MG63 (cell line): ENCODE data around the gene ITGAL. TPM values are rescaled to one million over a fixed set of nuclear protein-coding genes. Genes with fewer than 3 reads are reported as not detected.

Experiments
- DNase-seq: peaks from one replicate; pipeline ENCODE4 v3.0.0-alpha.2; 2020
- H3K27me3 ChIP-seq: fragments of 250-450 bp; sonication (Bioruptor Pico); 2 replicates; pipeline ENCODE4 v1.5.1; 2020; ENCODE audit warnings: mild to moderate bottlenecking, moderate library complexity
- H3K36me3 ChIP-seq: fragments of 250-450 bp; sonication (Bioruptor Pico); 2 replicates; pipeline ENCODE4 v1.5.1; 2020; ENCODE audit warnings: mild to moderate bottlenecking, moderate library complexity
- H3K4me3 ChIP-seq: fragments of 250-450 bp; sonication (Bioruptor Pico); 2 replicates; pipeline ENCODE4 v1.5.1; 2020; ENCODE audit warnings: mild to moderate bottlenecking, moderate library complexity
- H3K9me3 ChIP-seq: fragments of 250-450 bp; sonication (Bioruptor Pico); 2 replicates; pipeline ENCODE4 v1.5.1; 2020; ENCODE audit warnings: mild to moderate bottlenecking, moderate library complexity
- total RNA-seq: library from RNA; depleted of rRNA; stranded (reverse); fragments of >200 nt; shearing (Covaris generic); gene quantifications from 2 replicates; pipeline ENCODE4 v1.2.3, GENCODE V29; 2014; ENCODE audit warnings: low replicate concordance; rRNA removed

The ITGAL gene
- not detected in 2 replicates for total RNA-seq

GRCh38 chr16:30472328-30472942, at the start of gene ITGAL:
Gene ITGAL (plus strand): TSS chr16:30472742. CDS start chr16:30472838, 96 bp downstream.
- Histone ChIP-seq H3K27me3 (no peaks in the 10 kb centered on the region), H3K9me3 (no peaks in the 10 kb centered on the region), H3K36me3 (no peaks in the 10 kb centered on the region), H3K4me3 (no peak within 1 kb of the TSS)
- DNase-seq, result no peak

GRCh38 chr16:30428055-30428454, 44.5 kb upstream of the ITGAL start:
- H3K27me3 ChIP-seq, result no peaks in the 10 kb centered on the region
- no peak overlapping the region for H3K4me3 ChIP-seq
- H3K9me3 ChIP-seq, result no peaks in the 10 kb centered on the region
- no peak for DNase-seq
- H3K36me3 ChIP-seq, result peaks cover 56% of the 10 kb centered on the region

DNA sequence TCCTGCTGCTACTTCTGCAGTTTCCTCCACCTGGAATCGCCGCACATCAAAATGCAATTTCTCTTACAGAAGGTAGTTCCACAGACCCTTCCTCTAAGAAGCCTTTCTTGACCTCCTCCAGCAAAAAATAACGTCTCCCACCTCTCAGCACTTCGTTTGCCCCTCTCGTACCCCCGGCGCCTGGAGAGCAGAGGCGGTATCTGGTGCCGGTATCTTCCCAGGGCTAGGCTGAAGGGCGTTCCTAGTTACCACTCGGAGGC, 43.2 kb upstream of the ITGAL start:
- H3K36me3 ChIP-seq, result peaks cover 44% of the 10 kb centered on the region
- DNase-seq, result no peak
- no peaks in the 10 kb centered on the region for H3K9me3 ChIP-seq
- H3K27me3 ChIP-seq, result no peaks in the 10 kb centered on the region
- H3K4me3 ChIP-seq, result peak overlapping the region; percentile 87

DNA sequence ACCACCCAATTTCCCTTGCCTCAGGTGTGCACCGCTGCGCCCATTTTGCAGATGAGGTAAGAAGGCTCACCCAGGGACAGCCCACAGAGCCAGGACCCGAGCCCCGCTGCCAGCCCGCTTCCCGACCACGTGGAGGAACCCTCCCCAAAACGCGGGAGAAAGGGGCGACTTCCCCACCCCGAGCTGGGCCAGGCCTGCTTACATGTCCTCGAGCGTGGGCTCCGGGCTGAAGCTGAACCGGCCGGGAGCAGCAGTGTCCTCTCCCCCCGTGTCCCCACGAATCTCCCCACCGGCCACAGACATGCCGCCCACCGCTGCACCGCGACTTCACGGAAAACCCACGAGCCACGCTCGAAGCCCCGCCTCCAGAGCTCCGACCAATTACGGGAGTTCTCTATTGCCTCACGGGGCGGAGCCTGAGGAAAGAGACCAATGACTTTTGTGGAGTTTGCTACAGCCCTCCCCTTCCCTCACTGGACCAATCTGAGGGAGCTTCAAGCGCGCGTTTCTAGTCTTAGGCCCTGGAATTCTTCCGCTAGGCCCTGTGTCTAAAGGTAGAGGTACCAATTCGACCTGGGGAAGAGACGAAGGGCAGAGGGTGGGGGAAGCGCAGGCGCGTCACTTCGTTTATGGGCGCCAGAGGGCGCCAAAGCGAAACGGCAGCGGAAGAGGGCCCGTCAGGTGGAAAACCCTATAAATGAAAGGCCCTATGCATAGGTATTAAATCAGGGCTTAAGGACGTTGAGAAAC, 42.7 kb upstream of the ITGAL start, which contains the start of gene DCTPP1:
DCTPP1 (minus strand) TSS at position 353 of the 750 bp plus-strand sequence; CDS start at position 303, 50 bp downstream.
- Histone ChIP-seq H3K9me3 (no peaks in the 10 kb centered on the region), H3K36me3 (peaks cover 39% of the 10 kb centered on the region), H3K27me3 (no peaks in the 10 kb centered on the region), H3K4me3 (peak within 1 kb of the TSS; percentile 87)
- DNase-seq, result peak; percentile 99

- Histone ChIP-seq H3K36me3 (peaks cover 32% of the 10 kb centered on the region), H3K4me3 (peak overlapping the region; percentile 87), H3K9me3 (no peaks in the 10 kb centered on the region), H3K27me3 (no peaks in the 10 kb centered on the region)
- DNase-seq, result peak; percentile 34
These were observed 42.0 kb upstream of the ITGAL start for GRCh38 chr16:30430428-30430970.

DNA sequence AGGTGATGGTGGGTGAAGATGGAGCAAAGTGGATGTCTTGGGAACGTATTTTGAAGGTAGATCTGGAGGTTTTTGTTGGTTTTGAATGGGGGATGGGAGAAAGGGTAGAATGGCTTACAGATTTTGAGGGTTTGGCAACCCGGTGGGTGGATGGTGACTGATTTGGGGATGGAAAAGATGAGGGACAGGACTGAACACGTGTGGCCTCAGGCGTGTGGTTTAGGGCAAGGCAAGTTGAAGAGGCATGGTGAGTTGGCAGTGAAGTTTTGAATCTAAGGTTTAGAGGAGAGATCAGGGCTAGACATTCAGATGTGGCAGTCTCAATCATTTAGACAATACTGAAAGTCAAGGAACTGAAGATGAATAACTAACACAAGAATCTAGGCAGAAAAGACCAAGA, 37.7 kb upstream of the ITGAL start:
- no peak for DNase-seq
- no peaks in the 10 kb centered on the region for H3K36me3 ChIP-seq
- no peak overlapping the region for H3K4me3 ChIP-seq
- H3K27me3 ChIP-seq, result no peaks in the 10 kb centered on the region
- no peaks in the 10 kb centered on the region for H3K9me3 ChIP-seq

- Histone ChIP-seq H3K27me3 (no peaks in the 10 kb centered on the region), H3K9me3 (no peaks in the 10 kb centered on the region), H3K36me3 (no peaks in the 10 kb centered on the region; the same call in 1 of the 2 replicates), H3K4me3 (no peak overlapping the region)
- DNase-seq, result no peak
These were observed 35.0 kb upstream of the ITGAL start for GRCh38 chr16:30437511-30438046.

DNA sequence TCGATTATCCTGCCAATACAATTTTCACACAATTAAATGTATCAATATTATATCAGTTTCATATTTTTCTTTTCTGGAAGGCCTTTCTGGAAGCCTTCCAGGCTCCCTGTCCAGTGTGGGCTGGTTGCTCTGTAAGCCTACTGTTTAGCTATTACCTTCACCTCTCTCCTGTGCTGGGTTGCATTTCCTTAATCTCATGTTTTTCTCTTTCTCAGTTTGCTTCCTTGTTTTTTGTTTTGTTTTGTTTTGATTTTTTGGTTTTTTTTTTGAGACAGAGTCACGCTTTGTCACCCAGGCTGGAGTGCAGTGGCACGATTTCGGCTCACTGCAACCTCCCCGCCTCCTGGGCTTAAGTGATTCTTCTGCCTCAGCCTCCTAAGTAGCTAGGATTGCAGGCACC, 33.7 kb upstream of the ITGAL start:
- no peaks in the 10 kb centered on the region for H3K27me3 ChIP-seq
- no peaks in the 10 kb centered on the region for H3K9me3 ChIP-seq
- DNase-seq, result no peak
- H3K4me3 ChIP-seq, result no peak overlapping the region
- peaks cover 10% of the 10 kb centered on the region for H3K36me3 ChIP-seq

GRCh38 chr16:30439720-30440348, 32.7 kb upstream of the ITGAL start:
- H3K27me3 ChIP-seq, result no peaks in the 10 kb centered on the region
- no peak overlapping the region for H3K4me3 ChIP-seq

DNA sequence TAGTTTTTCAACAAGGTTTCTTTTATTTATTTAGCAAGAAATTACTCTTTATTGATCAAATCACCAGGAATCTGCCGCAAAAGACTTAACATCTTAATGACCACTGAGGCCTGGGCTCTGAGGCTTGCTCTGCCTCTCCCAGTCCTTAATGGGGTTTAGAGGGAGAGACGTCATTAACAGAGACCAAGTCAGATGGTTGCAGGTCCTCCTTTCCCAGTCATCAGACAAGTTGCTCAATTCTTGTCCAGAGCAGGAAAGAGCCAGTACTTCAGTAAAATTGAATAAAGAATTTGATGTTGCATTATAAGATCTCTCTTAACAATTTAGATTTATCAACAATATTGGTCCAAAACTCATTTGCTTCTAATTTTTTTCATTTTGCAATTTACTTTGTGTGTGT, 28.9 kb upstream of the ITGAL start:
- H3K36me3 ChIP-seq, result peaks cover 22% of the 10 kb centered on the region
- no peak for DNase-seq

More at GRCh38 chr16:30439720-30440348, 32.7 kb upstream of the ITGAL start:
- no peaks in the 10 kb centered on the region; the same call in 1 of the 2 replicates for H3K9me3 ChIP-seq
- no peak for DNase-seq
- H3K36me3 ChIP-seq, result peaks cover 20% of the 10 kb centered on the region

DNA sequence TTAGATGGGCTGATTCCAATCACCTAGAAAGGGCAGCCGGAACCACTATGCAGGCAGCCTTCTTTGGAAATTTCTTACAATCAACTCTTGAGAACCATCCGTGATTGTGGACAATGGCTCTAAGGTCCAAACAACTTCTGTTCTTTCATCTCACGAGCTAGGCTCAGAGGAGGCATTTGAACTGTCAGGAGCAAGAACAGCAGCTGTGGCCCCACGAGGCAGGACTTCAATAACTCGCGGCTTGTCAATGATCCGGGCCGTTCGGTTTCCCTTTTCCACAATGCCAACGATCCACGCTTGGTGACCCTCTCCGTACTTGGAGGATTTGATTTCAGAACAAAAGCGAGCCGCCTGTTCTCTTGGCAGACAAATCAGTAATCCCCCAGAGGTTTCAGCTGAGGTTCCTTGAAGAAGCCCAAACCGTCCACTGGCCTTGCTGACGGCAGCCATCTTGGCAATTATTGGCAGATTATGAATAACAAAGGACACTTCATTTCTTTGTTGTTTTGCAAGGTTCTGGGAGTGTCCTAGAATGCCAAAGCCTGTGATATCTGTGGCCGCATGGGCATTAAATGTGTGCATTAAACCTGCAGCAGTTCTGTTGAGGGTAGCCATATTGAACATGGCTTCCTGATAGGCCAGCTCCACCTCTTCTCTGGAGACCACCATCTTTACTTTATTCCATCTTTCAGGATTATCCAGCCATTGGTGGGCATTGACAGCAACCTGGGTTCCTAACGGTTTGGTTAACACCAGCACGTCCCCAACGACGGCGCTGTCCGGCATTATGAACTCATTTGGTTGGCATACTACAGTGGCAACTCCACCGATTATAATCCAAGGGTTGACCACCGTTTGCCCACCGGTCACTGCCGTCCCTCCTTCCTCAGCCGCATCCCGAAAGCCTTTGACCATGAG, 28.1 kb upstream of the ITGAL start:
- peak overlapping the region; percentile 95 for H3K4me3 ChIP-seq
- no peaks in the 10 kb centered on the region for H3K27me3 ChIP-seq
- DNase-seq, result no peak
- H3K9me3 ChIP-seq, result no peaks in the 10 kb centered on the region; the same call in 1 of the 2 replicates
- H3K36me3 ChIP-seq, result peaks cover 22% of the 10 kb centered on the region

More for the DNA sequence above, 28.9 kb upstream of the ITGAL start:
- no peaks in the 10 kb centered on the region; the same call in 1 of the 2 replicates for H3K9me3 ChIP-seq
- no peak overlapping the region for H3K4me3 ChIP-seq
- no peaks in the 10 kb centered on the region for H3K27me3 ChIP-seq

DNA sequence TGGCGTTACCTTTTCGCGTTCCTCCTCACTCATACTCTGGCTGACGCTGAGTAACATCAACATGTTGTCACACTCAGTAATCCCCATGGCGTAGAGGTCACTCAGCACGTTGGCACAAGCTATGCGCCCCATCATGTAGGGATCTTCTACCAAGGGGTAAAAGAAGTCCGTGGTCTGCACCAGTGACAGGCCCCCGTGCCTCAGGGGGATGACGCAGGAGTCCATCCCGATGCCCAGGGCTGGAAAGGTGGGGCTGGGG, 27.5 kb upstream of the ITGAL start:
- DNase-seq, result no peak
- H3K27me3 ChIP-seq, result no peaks in the 10 kb centered on the region
- no peaks in the 10 kb centered on the region; the same call in 1 of the 2 replicates for H3K9me3 ChIP-seq
- peaks cover 22% of the 10 kb centered on the region for H3K36me3 ChIP-seq
- H3K4me3 ChIP-seq, result peak overlapping the region; percentile 95

GRCh38 chr16:30445408-30446202, 26.9 kb upstream of the ITGAL start, which contains the start of gene SEPHS2:
Gene SEPHS2 (minus strand): TSS chr16:30445874. CDS start chr16:30445727, 147 bp downstream.
- Histone ChIP-seq H3K4me3 (peak within 1 kb of the TSS; percentile 95), H3K27me3 (no peaks in the 10 kb centered on the region), H3K36me3 (peaks cover 22% of the 10 kb centered on the region), H3K9me3 (no peaks in the 10 kb centered on the region; the same call in 1 of the 2 replicates)
- peak; percentile 99 for DNase-seq

- Histone ChIP-seq H3K27me3 (no peaks in the 10 kb centered on the region), H3K9me3 (no peaks in the 10 kb centered on the region; the same call in 1 of the 2 replicates), H3K4me3 (peak overlapping the region; percentile 95), H3K36me3 (peaks cover 22% of the 10 kb centered on the region)
- no peak for DNase-seq
These were observed 26.3 kb upstream of the ITGAL start for GRCh38 chr16:30446203-30446595.

- H3K9me3 ChIP-seq, result no peaks in the 10 kb centered on the region; the same call in 1 of the 2 replicates
- H3K36me3 ChIP-seq, result peaks cover 22% of the 10 kb centered on the region
- no peak overlapping the region for H3K4me3 ChIP-seq
- 0 out of 2 replicates have a peak, but pooled peaks cover 2% of the 10 kb centered on the region for H3K27me3 ChIP-seq
- DNase-seq, result no peak
These were observed 24.9 kb upstream of the ITGAL start for GRCh38 chr16:30447512-30448226.
